ENCODE results near the gene DNAJC5.

GRCh38 chr20:63940071-63940471 lies 45.1 kb downstream of the DNAJC5 start:
- TF ChIP-seq GATA2 (IDR thresholded peaks at IDR 0.05; ENCODE audit: low read depth, low read length) (no peak), GATA3 (IDR thresholded peaks at IDR 0.05; ENCODE audit: low read depth, low read length) (no peak)
